SK-N-SH treated with all-trans-retinoic acid at 6 μM for 48 hours (cell line): ENCODE data around the gene CPD.
A peak's percentile ranks its signal among the peaks of the same experiment; 100 is the strongest.

Source experiments
- ATAC-seq: fragments of 200-7000 bp; cut with Tn5 transposase; 3 replicates; pipeline ENCODE4 v1.9.1; 2020; ENCODE audit warnings: mild to moderate bottlenecking, moderate library complexity
- ARNTL ChIP-seq: fragments of 450-650 bp; formaldehyde crosslinking; IDR thresholded peaks from 2 replicates; pipeline ENCODE4 v1.5.0; 2020; ENCODE audit warnings: low read depth, mild to moderate bottlenecking, moderate library complexity, borderline replicate concordance
- CSDC2 ChIP-seq: fragments of 250-450 bp; sonication (Bioruptor Pico); IDR thresholded peaks from 2 replicates; pipeline ENCODE4 v1.5.0; 2020; ENCODE audit warnings: mild to moderate bottlenecking, moderate library complexity
- ESRRG ChIP-seq: fragments of 250-450 bp; sonication (Bioruptor Pico); IDR thresholded peaks from 2 replicates; pipeline ENCODE4 v1.6.1; 2021; ENCODE audit warnings: mild to moderate bottlenecking
- GLIS3 ChIP-seq: fragments of 250-450 bp; sonication (Bioruptor Pico); IDR thresholded peaks from 2 replicates; pipeline ENCODE4 v1.5.0; 2020; ENCODE audit warnings: mild to moderate bottlenecking, moderate library complexity
- ISL1 ChIP-seq: fragments of 250-450 bp; sonication (Bioruptor Pico); IDR thresholded peaks from 2 replicates; pipeline ENCODE4 v2.1.2; 2022; ENCODE audit warnings: mild to moderate bottlenecking, moderate library complexity
- OSR1 ChIP-seq: fragments of 250-450 bp; sonication (Bioruptor Pico); IDR thresholded peaks from 2 replicates; pipeline ENCODE4 v1.8.0; 2022; ENCODE audit warnings: moderate library complexity, mild to moderate bottlenecking, inconsistent platforms
- PPARA ChIP-seq: fragments of 250-450 bp; sonication (Bioruptor Pico); IDR thresholded peaks from 2 replicates; pipeline ENCODE4 v1.5.0; 2020; ENCODE audit warnings: mild to moderate bottlenecking, borderline replicate concordance
- RARB ChIP-seq: fragments of 250-450 bp; sonication (Bioruptor Pico); IDR thresholded peaks from 2 replicates; pipeline ENCODE4 v1.8.0; 2021; ENCODE audit warnings: mild to moderate bottlenecking, moderate library complexity
- SNAI2 ChIP-seq: fragments of 250-450 bp; sonication (Bioruptor Pico); IDR thresholded peaks from 2 replicates; pipeline ENCODE4 v1.5.0; 2020; ENCODE audit warnings: mild to moderate bottlenecking, moderate library complexity
- TCF4 ChIP-seq: fragments of 250-450 bp; sonication (Bioruptor Pico); IDR thresholded peaks from 2 replicates; pipeline ENCODE4 v1.8.0; 2021; ENCODE audit warnings: mild to moderate bottlenecking, moderate library complexity, borderline replicate concordance
- TOX ChIP-seq: fragments of 250-450 bp; sonication (Bioruptor Pico); IDR thresholded peaks from 2 replicates; pipeline ENCODE4 v1.8.0; 2021; ENCODE audit warnings: mild to moderate bottlenecking, moderate library complexity, borderline replicate concordance
- ZC3H10 ChIP-seq: fragments of 250-450 bp; sonication (Bioruptor Pico); IDR thresholded peaks from 2 replicates; pipeline ENCODE4 v1.5.1; 2021; ENCODE audit warnings: mild to moderate bottlenecking, moderate library complexity
- ZFP3 ChIP-seq: fragments of 250-450 bp; sonication (Bioruptor Pico); IDR thresholded peaks from 2 replicates; pipeline ENCODE4 v1.5.0; 2020; ENCODE audit warnings: mild to moderate bottlenecking, moderate library complexity
- ZFP30 ChIP-seq: fragments of 450-650 bp; formaldehyde crosslinking; IDR thresholded peaks from 2 replicates; pipeline ENCODE4 v1.5.0; 2022; ENCODE audit warnings: mild to moderate bottlenecking, moderate library complexity
- ZNF565 ChIP-seq: fragments of 450-650 bp; formaldehyde crosslinking; conservative IDR thresholded peaks from 2 replicates; pipeline ENCODE4 v1.5.0; 2020; ENCODE audit warnings: low read depth, mild to moderate bottlenecking, moderate library complexity
- ZNF70 ChIP-seq: fragments of 450-650 bp; formaldehyde crosslinking; IDR thresholded peaks from 2 replicates; pipeline ENCODE4 v1.5.0; 2020; ENCODE audit warnings: mild to moderate bottlenecking, moderate library complexity
- ZNF8 ChIP-seq: fragments of 450-650 bp; formaldehyde crosslinking; IDR thresholded peaks from 2 replicates; pipeline ENCODE4 v1.5.0; 2020; ENCODE audit warnings: mild to moderate bottlenecking, moderate library complexity
- TF ChIP-seq, protein P1 (sequence below): fragments of 250-450 bp; sonication (Bioruptor Pico); IDR thresholded peaks from 2 replicates; pipeline ENCODE4 v1.8.0; 2021; ENCODE audit warnings: low read depth, mild to moderate bottlenecking, moderate library complexity, borderline replicate concordance
- TF ChIP-seq, protein P2 (sequence below): fragments of 250-450 bp; sonication (Bioruptor Pico); IDR thresholded peaks from 2 replicates; pipeline ENCODE4 v1.5.1; 2021; ENCODE audit warnings: mild to moderate bottlenecking, moderate library complexity
- TF ChIP-seq, protein P3 (sequence below): fragments of 250-450 bp; sonication (Bioruptor Pico); IDR thresholded peaks from 2 replicates; pipeline ENCODE4 v1.5.0; 2020; ENCODE audit warnings: mild to moderate bottlenecking, moderate library complexity
- TF ChIP-seq, protein P4 (sequence below): fragments of 250-450 bp; sonication (Bioruptor Pico); IDR thresholded peaks from 2 replicates; pipeline ENCODE4 v1.8.0; 2020; ENCODE audit warnings: mild to moderate bottlenecking, moderate library complexity, borderline replicate concordance
- TF ChIP-seq, protein P5 (sequence below): fragments of 250-450 bp; sonication (Bioruptor Pico); IDR thresholded peaks from 2 replicates; pipeline ENCODE4 v1.5.1; 2020; ENCODE audit warnings: low read depth, mild to moderate bottlenecking, moderate library complexity

Gene CPD

DNA sequence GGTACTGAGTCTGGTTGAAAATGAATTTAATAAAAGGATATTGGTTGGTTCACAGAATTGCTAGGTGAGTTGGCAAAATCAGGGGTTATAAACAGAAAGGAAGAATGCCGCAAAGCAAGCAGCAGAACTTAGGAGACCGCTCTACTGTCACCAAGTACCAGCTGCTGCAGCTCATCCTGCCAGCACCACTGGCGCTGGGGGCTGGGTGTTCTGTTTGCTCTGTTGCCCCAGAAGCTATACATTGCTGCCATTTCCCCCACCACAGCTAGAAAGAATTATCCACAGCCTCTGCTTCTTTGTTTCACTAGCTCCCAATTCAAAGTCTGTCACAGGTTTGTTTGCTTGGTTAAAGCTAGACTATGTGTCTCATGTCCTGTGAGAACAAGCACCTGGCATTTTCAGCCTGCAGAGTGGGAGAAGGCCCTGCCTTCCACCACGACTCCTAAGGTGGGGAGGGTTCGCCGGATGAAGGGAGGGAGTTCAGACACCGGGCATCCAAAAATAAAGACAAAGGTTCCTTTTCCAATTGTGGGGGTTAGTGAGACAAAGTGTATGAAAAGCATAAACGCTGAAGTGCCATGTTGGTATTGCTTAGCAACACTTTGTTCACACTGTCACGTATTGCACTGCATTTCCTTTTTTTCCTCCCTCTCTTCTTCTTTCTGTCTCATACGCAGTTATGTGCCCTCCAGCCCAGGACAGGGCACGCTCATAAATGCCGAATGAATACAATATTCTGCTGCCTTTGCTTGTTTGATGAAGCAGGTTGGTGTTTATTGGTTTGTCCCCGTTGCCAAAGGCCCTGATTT is 9.6 kb upstream of the CPD start:
- TF ChIP-seq ZFP3 (CRISPR knock-in tag) (no peak), ZNF70 (CRISPR knock-in tag) (no peak), ZNF565 (CRISPR knock-in tag) (no peak)
- no peak for ATAC-seq

DNA sequence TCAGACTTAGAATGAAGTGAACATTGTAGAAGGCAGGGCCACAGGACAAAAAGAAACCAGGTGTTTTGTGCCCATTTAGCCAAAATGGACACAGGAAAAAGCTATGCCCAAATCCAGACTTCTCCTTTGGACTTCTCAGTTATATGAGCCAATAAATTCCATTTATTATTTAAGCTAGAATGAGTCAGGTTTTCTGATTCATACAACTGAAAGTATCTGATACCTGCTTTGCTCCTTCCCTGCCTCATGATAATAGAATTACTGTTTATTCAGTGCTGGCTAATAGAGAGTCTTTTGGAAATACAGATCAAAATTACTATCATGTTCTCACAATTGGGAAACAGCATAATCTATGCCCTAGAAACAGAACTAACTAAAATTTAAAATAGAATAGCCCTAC is 8.7 kb upstream of the CPD start:
- no peak for ATAC-seq
- TF ChIP-seq ARNTL (CRISPR knock-in tag) = no peak
- no peak for TF ChIP-seq PPARA (CRISPR knock-in tag)
- TF ChIP-seq, protein P1, sequence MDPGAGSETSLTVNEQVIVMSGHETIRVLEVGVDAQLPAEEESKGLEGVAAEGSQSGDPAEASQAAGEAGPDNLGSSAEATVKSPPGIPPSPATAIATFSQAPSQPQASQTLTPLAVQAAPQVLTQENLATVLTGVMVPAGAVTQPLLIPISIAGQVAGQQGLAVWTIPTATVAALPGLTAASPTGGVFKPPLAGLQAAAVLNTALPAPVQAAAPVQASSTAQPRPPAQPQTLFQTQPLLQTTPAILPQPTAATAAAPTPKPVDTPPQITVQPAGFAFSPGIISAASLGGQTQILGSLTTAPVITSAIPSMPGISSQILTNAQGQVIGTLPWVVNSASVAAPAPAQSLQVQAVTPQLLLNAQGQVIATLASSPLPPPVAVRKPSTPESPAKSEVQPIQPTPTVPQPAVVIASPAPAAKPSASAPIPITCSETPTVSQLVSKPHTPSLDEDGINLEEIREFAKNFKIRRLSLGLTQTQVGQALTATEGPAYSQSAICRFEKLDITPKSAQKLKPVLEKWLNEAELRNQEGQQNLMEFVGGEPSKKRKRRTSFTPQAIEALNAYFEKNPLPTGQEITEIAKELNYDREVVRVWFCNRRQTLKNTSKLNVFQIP = no peak
- TF ChIP-seq, protein P2, sequence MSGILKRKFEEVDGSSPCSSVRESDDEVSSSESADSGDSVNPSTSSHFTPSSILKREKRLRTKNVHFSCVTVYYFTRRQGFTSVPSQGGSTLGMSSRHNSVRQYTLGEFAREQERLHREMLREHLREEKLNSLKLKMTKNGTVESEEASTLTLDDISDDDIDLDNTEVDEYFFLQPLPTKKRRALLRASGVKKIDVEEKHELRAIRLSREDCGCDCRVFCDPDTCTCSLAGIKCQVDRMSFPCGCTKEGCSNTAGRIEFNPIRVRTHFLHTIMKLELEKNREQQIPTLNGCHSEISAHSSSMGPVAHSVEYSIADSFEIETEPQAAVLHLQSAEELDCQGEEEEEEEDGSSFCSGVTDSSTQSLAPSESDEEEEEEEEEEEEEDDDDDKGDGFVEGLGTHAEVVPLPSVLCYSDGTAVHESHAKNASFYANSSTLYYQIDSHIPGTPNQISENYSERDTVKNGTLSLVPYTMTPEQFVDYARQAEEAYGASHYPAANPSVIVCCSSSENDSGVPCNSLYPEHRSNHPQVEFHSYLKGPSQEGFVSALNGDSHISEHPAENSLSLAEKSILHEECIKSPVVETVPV = no peak
- TF ChIP-seq TCF4 (CRISPR knock-in tag) = no peak
- no peak for TF ChIP-seq ISL1
- TF ChIP-seq ZFP3 (CRISPR knock-in tag) = no peak
- no peak for TF ChIP-seq ZFP30 (CRISPR knock-in tag)
- TF ChIP-seq ZNF565 (CRISPR knock-in tag) = no peak
- no peak for TF ChIP-seq ESRRG (CRISPR knock-in tag)
- no peak for TF ChIP-seq OSR1 (CRISPR knock-in tag)
- no peak for TF ChIP-seq SNAI2 (CRISPR knock-in tag)
- TF ChIP-seq GLIS3 (CRISPR knock-in tag) = no peak
- TF ChIP-seq RARB (CRISPR knock-in tag) = no peak
- TF ChIP-seq TOX (CRISPR knock-in tag) = no peak
- TF ChIP-seq ZNF70 (CRISPR knock-in tag) = no peak
- TF ChIP-seq, protein P3, sequence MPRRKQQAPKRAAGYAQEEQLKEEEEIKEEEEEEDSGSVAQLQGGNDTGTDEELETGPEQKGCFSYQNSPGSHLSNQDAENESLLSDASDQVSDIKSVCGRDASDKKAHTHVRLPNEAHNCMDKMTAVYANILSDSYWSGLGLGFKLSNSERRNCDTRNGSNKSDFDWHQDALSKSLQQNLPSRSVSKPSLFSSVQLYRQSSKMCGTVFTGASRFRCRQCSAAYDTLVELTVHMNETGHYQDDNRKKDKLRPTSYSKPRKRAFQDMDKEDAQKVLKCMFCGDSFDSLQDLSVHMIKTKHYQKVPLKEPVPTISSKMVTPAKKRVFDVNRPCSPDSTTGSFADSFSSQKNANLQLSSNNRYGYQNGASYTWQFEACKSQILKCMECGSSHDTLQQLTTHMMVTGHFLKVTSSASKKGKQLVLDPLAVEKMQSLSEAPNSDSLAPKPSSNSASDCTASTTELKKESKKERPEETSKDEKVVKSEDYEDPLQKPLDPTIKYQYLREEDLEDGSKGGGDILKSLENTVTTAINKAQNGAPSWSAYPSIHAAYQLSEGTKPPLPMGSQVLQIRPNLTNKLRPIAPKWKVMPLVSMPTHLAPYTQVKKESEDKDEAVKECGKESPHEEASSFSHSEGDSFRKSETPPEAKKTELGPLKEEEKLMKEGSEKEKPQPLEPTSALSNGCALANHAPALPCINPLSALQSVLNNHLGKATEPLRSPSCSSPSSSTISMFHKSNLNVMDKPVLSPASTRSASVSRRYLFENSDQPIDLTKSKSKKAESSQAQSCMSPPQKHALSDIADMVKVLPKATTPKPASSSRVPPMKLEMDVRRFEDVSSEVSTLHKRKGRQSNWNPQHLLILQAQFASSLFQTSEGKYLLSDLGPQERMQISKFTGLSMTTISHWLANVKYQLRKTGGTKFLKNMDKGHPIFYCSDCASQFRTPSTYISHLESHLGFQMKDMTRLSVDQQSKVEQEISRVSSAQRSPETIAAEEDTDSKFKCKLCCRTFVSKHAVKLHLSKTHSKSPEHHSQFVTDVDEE (CRISPR knock-in tag) = no peak
- TF ChIP-seq, protein P4, sequence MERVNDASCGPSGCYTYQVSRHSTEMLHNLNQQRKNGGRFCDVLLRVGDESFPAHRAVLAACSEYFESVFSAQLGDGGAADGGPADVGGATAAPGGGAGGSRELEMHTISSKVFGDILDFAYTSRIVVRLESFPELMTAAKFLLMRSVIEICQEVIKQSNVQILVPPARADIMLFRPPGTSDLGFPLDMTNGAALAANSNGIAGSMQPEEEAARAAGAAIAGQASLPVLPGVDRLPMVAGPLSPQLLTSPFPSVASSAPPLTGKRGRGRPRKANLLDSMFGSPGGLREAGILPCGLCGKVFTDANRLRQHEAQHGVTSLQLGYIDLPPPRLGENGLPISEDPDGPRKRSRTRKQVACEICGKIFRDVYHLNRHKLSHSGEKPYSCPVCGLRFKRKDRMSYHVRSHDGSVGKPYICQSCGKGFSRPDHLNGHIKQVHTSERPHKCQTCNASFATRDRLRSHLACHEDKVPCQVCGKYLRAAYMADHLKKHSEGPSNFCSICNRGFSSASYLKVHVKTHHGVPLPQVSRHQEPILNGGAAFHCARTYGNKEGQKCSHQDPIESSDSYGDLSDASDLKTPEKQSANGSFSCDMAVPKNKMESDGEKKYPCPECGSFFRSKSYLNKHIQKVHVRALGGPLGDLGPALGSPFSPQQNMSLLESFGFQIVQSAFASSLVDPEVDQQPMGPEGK (CRISPR knock-in tag) = no peak
- no peak for TF ChIP-seq ZNF8 (CRISPR knock-in tag)
- TF ChIP-seq, all 23 proteins: peak for 0

DNA sequence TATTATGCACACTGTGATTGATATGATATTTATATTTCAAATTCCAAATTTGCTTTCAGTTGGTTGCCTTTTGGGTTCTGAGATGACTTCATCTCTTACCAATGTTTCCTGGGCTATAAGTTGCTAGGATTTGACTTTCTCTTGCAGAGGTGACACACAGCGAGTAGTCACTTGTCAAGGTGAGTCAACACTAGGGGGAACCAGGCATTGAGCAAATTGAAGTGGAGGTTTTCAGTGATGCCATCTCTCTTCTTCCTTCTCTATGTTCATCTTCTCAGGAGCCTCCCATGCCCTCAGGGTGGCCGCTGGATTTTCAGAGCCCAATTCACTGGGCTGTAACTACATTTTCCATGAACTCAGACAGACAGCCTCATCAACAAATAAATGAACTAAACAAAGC is 6.0 kb upstream of the CPD start:
- TF ChIP-seq SNAI2 (CRISPR knock-in tag) (no peak), ZC3H10 (CRISPR knock-in tag) (no peak), OSR1 (CRISPR knock-in tag) (no peak), ZFP3 (CRISPR knock-in tag) (no peak), ARNTL (CRISPR knock-in tag) (no peak), TOX (CRISPR knock-in tag) (no peak), ZNF8 (CRISPR knock-in tag) (no peak), CSDC2 (no peak)
- TF ChIP-seq, protein P5, sequence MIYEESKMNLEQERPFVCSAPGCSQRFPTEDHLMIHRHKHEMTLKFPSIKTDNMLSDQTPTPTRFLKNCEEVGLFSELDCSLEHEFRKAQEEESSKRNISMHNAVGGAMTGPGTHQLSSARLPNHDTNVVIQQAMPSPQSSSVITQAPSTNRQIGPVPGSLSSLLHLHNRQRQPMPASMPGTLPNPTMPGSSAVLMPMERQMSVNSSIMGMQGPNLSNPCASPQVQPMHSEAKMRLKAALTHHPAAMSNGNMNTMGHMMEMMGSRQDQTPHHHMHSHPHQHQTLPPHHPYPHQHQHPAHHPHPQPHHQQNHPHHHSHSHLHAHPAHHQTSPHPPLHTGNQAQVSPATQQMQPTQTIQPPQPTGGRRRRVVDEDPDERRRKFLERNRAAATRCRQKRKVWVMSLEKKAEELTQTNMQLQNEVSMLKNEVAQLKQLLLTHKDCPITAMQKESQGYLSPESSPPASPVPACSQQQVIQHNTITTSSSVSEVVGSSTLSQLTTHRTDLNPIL = no peak
- peak; percentile 39; the same call in 2 of the 3 replicates for ATAC-seq
